PFSK-1 (cell line): Measurements from ENCODE around the gene CBFB.

Source experiments
- FOXP2 ChIP-seq: optimal IDR thresholded peaks from 2 replicates; pipeline ENCODE3; 2011; ENCODE audit warnings: borderline replicate concordance, control low read depth, inconsistent platforms; ENCODE audit not compliant: insufficient read depth; ENCODE audit errors: extremely low read length, extremely low read depth
- POLR2AphosphoS5 ChIP-seq: IDR thresholded peaks from 2 replicates; pipeline ENCODE4 v1.6.1; 2012; ENCODE audit warnings: low read depth, mild to moderate bottlenecking, control low read depth, low read length, moderate library complexity
- SIN3A ChIP-seq: IDR thresholded peaks from 2 replicates; pipeline ENCODE4 v1.6.1; 2012; ENCODE audit warnings: mild to moderate bottlenecking, low read length, moderate library complexity, borderline replicate concordance; ENCODE audit not compliant: insufficient read depth
- TAF1 ChIP-seq: IDR thresholded peaks from 2 replicates; pipeline ENCODE4 v1.6.1; 2012; ENCODE audit warnings: low read length, control low read depth, borderline replicate concordance; ENCODE audit not compliant: insufficient read depth
- TF ChIP-seq, protein P1 (sequence below), 2 experiments: IDR thresholded peaks; 2 replicates each; pipeline versions ENCODE4 v1.6.1 to v1.8.0; 2011 to 2012; ENCODE audit warnings: low read depth in 2 of 2, low read length in 2 of 2, control low read depth in 1 of 2, inconsistent platforms in 1 of 2, mild to moderate bottlenecking in 1 of 2, moderate library complexity in 1 of 2; ENCODE audit not compliant: insufficient read depth in 1 of 2

Gene CBFB

DNA sequence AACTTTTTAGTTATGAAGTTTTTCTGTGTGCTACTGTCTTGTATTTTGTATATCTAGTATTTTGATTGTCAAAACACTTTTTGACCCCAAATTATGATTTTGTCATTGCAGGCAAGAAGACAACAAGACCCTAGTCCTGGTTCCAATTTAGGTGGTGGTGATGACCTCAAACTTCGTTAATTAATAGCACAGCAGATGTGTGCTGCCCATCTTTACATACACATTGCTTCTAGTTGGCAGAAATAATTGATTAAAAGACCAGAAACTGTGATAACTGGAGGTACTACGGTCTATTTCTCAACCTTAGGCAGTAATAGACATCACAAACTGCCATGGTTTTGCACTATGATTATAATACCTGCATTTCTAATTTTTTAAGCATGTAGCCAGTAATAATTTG is 69.7 kb downstream of the CBFB start:
- TF ChIP-seq TAF1 (no peak), POLR2AphosphoS5 (no peak), SIN3A (no peak), FOXP2 (no peak)
- TF ChIP-seq, protein P1, sequence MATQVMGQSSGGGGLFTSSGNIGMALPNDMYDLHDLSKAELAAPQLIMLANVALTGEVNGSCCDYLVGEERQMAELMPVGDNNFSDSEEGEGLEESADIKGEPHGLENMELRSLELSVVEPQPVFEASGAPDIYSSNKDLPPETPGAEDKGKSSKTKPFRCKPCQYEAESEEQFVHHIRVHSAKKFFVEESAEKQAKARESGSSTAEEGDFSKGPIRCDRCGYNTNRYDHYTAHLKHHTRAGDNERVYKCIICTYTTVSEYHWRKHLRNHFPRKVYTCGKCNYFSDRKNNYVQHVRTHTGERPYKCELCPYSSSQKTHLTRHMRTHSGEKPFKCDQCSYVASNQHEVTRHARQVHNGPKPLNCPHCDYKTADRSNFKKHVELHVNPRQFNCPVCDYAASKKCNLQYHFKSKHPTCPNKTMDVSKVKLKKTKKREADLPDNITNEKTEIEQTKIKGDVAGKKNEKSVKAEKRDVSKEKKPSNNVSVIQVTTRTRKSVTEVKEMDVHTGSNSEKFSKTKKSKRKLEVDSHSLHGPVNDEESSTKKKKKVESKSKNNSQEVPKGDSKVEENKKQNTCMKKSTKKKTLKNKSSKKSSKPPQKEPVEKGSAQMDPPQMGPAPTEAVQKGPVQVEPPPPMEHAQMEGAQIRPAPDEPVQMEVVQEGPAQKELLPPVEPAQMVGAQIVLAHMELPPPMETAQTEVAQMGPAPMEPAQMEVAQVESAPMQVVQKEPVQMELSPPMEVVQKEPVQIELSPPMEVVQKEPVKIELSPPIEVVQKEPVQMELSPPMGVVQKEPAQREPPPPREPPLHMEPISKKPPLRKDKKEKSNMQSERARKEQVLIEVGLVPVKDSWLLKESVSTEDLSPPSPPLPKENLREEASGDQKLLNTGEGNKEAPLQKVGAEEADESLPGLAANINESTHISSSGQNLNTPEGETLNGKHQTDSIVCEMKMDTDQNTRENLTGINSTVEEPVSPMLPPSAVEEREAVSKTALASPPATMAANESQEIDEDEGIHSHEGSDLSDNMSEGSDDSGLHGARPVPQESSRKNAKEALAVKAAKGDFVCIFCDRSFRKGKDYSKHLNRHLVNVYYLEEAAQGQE (IDR thresholded peaks at IDR 0.05; ENCODE audit: insufficient read depth in 1 of 2, low read depth in 2 of 2, low read length in 2 of 2) = no peak

DNA sequence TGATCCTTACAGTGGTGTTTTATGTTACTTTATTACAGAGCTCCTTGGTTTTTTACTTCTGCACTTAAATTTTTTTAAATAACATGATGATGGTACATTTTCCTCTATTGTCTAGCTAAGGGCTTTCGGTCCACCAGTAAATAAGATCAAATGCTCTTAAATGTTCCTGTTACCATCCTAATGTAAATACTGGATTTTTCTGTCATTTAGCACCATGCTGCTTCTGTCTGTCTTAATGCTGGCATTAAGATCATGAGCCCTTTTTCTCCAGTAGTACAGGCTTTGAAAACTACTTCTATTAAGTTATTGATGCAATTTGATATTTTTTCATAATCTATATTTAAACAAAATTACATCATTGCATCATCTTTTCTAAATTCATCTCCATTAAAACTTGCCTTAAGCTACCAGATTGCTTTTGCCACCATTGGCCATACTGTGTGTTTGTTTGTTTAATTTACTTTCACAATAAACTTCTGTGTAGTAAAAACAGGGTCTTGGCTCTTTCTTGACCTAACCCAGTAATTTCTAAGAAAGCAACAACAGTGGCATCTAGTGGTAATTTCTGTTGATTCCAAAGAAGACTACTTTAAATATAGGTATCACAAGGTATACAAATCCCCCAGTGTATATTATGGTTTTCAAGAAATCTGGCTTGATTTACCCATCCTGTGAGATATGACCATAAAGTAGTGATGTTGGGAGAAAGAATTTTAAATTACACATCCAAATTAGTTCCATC is 71.8 kb downstream of the CBFB start:
- TF ChIP-seq SIN3A = no peak
- no peak for TF ChIP-seq POLR2AphosphoS5
- no peak for TF ChIP-seq TAF1
- TF ChIP-seq, protein P1 (IDR thresholded peaks at IDR 0.05; ENCODE audit: insufficient read depth in 1 of 2, low read depth in 2 of 2, low read length in 2 of 2) = no peak
- TF ChIP-seq FOXP2 = no peak

DNA sequence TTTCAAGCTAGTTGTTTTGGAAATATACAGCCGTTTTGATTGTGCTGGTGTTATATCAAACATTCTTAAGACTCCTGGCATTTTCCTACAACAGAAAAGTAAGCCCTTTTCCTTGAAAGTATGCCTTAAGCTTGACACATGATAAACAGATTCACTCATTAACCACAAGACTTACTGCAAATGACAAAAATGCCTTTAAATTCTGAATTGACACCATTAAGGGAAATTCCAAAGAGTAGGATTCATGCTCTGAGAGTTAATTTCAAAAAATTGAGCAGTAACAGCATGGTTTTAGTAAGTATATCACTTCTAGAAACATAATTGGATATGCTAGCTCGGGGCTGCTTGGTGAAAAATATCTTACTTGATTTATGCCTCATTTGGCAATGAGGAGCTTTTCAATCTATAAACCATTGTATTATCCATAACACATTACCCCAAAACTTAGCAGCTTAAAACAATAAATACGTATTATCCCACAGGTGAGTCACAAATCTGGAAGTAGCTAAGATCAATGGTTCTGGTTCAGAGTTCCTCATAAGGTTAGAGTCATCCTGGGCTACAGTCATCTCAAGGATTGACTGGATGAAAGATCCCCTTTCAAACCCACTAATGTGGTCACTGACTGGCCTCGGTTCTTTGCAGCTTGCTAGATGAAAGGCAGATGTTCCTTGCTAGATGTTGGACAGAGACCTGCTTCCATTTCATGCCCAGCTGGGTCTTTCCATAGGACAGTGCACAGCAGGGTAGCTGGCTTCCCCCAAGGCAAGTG is 72.5 kb downstream of the CBFB start:
- no peak for TF ChIP-seq FOXP2
- TF ChIP-seq POLR2AphosphoS5 = no peak
- TF ChIP-seq TAF1 = no peak
- no peak for TF ChIP-seq SIN3A

DNA sequence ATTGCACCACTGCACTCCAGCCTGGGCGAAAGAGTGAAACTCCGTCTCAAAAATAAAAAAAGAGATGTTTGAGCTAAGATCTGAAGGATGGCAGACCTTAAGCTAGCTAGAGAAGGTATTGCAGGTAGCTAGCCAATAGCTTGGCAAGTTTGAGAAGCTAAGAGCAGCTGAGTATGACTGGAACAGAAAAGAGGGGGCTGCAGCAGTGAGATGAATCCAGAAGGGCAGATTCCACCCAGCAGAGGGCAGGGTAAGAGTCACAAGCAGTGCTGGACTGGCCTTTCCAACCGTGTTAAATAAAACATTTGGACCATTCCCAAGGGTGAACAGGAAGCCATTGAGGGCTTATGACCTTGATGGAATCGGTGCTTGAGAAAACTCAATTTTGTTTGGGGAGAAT is 75.1 kb downstream of the CBFB start:
- TF ChIP-seq FOXP2 = no peak
- no peak for TF ChIP-seq POLR2AphosphoS5
- TF ChIP-seq SIN3A = no peak
- no peak for TF ChIP-seq TAF1
- TF ChIP-seq, protein P1 (IDR thresholded peaks at IDR 0.05; ENCODE audit: insufficient read depth in 1 of 2, low read depth in 2 of 2, low read length in 2 of 2) = no peak

DNA sequence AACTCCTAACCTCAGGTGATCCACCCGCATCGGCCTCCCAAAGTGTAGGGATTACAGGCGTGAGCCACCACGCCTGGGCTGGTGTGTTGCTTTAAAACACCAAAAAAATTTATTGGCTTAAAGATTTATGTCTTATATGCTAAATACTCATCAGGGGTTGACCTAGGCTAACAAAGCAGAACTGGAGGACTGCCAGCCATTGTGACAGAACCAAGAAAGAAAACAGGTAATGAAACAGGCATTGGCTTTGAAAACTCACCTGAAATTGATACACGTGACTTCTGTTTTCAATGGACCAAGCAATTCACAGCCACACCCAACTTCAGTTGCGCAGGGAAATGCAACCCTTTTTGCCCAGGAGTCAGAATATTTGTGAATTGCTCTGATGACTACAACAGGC is 75.9 kb downstream of the CBFB start:
- TF ChIP-seq, protein P1 (IDR thresholded peaks at IDR 0.05; ENCODE audit: insufficient read depth in 1 of 2, low read depth in 2 of 2, low read length in 2 of 2) = no peak
- TF ChIP-seq TAF1 (no peak), FOXP2 (no peak), POLR2AphosphoS5 (no peak), SIN3A (no peak)
